ENCODE results near the gene JPH4. TPM values are rescaled to one million over a fixed set of nuclear protein-coding genes. Genes with fewer than 3 reads are reported as not detected.

JPH4 gene
- total and polyA plus RNA-seq, 2 donors (not counting 1 experiment from before 2014, with no cell fraction given), result not detected

- no peaks in the 10 kb centered on the region for H4K20me1 ChIP-seq (ENCODE audit: control insufficient read depth, extremely low read depth, insufficient read depth, low read length)
- H3K9ac ChIP-seq (ENCODE audit: insufficient read depth, low read length), result no peak overlapping the region
- no peak overlapping the region for H3K4me2 ChIP-seq (ENCODE audit: extremely low read depth, insufficient read depth, low read length)
- H3K27ac ChIP-seq (ENCODE audit: insufficient read depth, low read length), result no peak overlapping the region
- no peaks in the 10 kb centered on the region for H3K36me3 ChIP-seq (ENCODE audit: control insufficient read depth, insufficient read depth, low read length)
- H3K4me1 ChIP-seq (ENCODE audit: control insufficient read depth, extremely low read depth, insufficient read depth, low read length), result no peaks in the 10 kb centered on the region
- no peaks in the 10 kb centered on the region for H3K27me3 ChIP-seq (ENCODE audit: control insufficient read depth, insufficient read depth, low read length)
- DNase-seq (ENCODE audit: low read depth in 2 of 2), result no peak
- H3K79me2 ChIP-seq (ENCODE audit: control insufficient read depth, insufficient read depth, low read length), result no peaks in the 10 kb centered on the region
- no peak for TF ChIP-seq EZH2 (IDR thresholded peaks at IDR 0.05; ENCODE audit: low read length, missing control alignments)
- TF ChIP-seq CTCF (conservative IDR thresholded peaks at IDR 0.05 in 1 of 2, IDR thresholded peaks at IDR 0.05 in 1 of 2; ENCODE audit: low read depth in 1 of 2, low read length in 2 of 2), result no peak
- H3K4me3 ChIP-seq (replicated peaks in 1 of 4; ENCODE audit: control extremely low read depth in 1 of 4, insufficient read depth in 1 of 4, low read depth in 3 of 4, low read length in 4 of 4), result no peak overlapping the region
- H2AFZ ChIP-seq (ENCODE audit: low read length), result no peak overlapping the region
- no peaks in the 10 kb centered on the region for H3K9me3 ChIP-seq (ENCODE audit: control insufficient read depth, insufficient read depth, low read depth, low read length)
These were observed 23.8 kb upstream of the JPH4 start for GRCh38 chr14:23602181-23603095.

DNA sequence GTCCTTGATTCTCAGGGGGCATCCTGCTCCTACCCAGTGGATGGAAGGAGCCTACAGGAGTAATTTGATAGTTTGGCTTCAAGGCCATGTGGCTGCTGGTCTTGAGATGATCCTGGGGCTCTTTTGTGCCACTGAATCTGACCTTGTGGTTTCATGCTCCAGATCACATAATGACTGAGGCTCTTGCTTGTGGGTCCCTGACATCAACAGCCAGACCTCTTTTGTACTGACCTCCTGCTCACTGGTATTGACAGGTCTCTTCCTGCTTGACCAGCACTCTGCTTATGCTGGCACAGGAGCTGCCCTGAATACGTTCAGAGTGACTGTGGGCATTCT lies 23.2 kb upstream of the JPH4 start:
- H3K4me2 ChIP-seq (ENCODE audit: extremely low read depth, insufficient read depth, low read length), result no peak overlapping the region
- H2AFZ ChIP-seq (ENCODE audit: low read length), result no peak overlapping the region
- no peaks in the 10 kb centered on the region for H3K27me3 ChIP-seq (ENCODE audit: control insufficient read depth, insufficient read depth, low read length)

GRCh38 chr14:23601424-23601823 lies 22.8 kb upstream of the JPH4 start:
- no peak overlapping the region for H3K4me2 ChIP-seq (ENCODE audit: extremely low read depth, insufficient read depth, low read length)
- H3K4me1 ChIP-seq (ENCODE audit: control insufficient read depth, extremely low read depth, insufficient read depth, low read length), result no peaks in the 10 kb centered on the region
- no peak for TF ChIP-seq CTCF (conservative IDR thresholded peaks at IDR 0.05 in 1 of 2, IDR thresholded peaks at IDR 0.05 in 1 of 2; ENCODE audit: low read depth in 1 of 2, low read length in 2 of 2)
- no peak for TF ChIP-seq EZH2 (IDR thresholded peaks at IDR 0.05; ENCODE audit: low read length, missing control alignments)

More for the DNA sequence above, 23.2 kb upstream of the JPH4 start:
- H3K27ac ChIP-seq (ENCODE audit: insufficient read depth, low read length), result no peak overlapping the region
- H3K79me2 ChIP-seq (ENCODE audit: control insufficient read depth, insufficient read depth, low read length), result no peaks in the 10 kb centered on the region
- TF ChIP-seq CTCF (conservative IDR thresholded peaks at IDR 0.05 in 1 of 2, IDR thresholded peaks at IDR 0.05 in 1 of 2; ENCODE audit: low read depth in 1 of 2, low read length in 2 of 2) (no peak), EZH2 (IDR thresholded peaks at IDR 0.05; ENCODE audit: low read length, missing control alignments) (no peak)
- no peak overlapping the region for H3K4me3 ChIP-seq (replicated peaks in 1 of 4; ENCODE audit: control extremely low read depth in 1 of 4, insufficient read depth in 1 of 4, low read depth in 3 of 4, low read length in 4 of 4)
- H3K9me3 ChIP-seq (ENCODE audit: control insufficient read depth, insufficient read depth, low read depth, low read length), result no peaks in the 10 kb centered on the region
- H3K36me3 ChIP-seq (ENCODE audit: control insufficient read depth, insufficient read depth, low read length), result no peaks in the 10 kb centered on the region
- H3K9ac ChIP-seq (ENCODE audit: insufficient read depth, low read length), result no peak overlapping the region
- no peak for DNase-seq (ENCODE audit: low read depth in 2 of 2)
- H4K20me1 ChIP-seq (ENCODE audit: control insufficient read depth, extremely low read depth, insufficient read depth, low read length), result no peaks in the 10 kb centered on the region
- H3K4me1 ChIP-seq (ENCODE audit: control insufficient read depth, extremely low read depth, insufficient read depth, low read length), result no peaks in the 10 kb centered on the region

More at GRCh38 chr14:23601424-23601823, 22.8 kb upstream of the JPH4 start:
- Histone ChIP-seq H3K9ac (ENCODE audit: insufficient read depth, low read length) (no peak overlapping the region), H4K20me1 (ENCODE audit: control insufficient read depth, extremely low read depth, insufficient read depth, low read length) (no peaks in the 10 kb centered on the region), H2AFZ (ENCODE audit: low read length) (no peak overlapping the region), H3K4me3 (replicated peaks in 1 of 4; ENCODE audit: control extremely low read depth in 1 of 4, insufficient read depth in 1 of 4, low read depth in 3 of 4, low read length in 4 of 4) (no peak overlapping the region), H3K27ac (ENCODE audit: insufficient read depth, low read length) (no peak overlapping the region), H3K79me2 (ENCODE audit: control insufficient read depth, insufficient read depth, low read length) (no peaks in the 10 kb centered on the region), H3K9me3 (ENCODE audit: control insufficient read depth, insufficient read depth, low read depth, low read length) (no peaks in the 10 kb centered on the region), H3K27me3 (ENCODE audit: control insufficient read depth, insufficient read depth, low read length) (no peaks in the 10 kb centered on the region), H3K36me3 (ENCODE audit: control insufficient read depth, insufficient read depth, low read length) (no peaks in the 10 kb centered on the region)
- no peak for DNase-seq (ENCODE audit: low read depth in 2 of 2)
